ENCODE data around the gene BLOC1S6. TPM values are rescaled to one million over a fixed set of nuclear protein-coding genes. Genes with fewer than 3 reads are reported as not detected.

BLOC1S6 gene
- total and polyA plus RNA-seq, 8 donors, result 37.0 to 54.0 (median 50.2) TPM

- Histone ChIP-seq H3K27ac (peak overlapping the region; percentile 78 to 96), H3K4me1 (peaks cover 42 to 99% of the 10 kb centered on the region in 2 donors), H3K4me3 (no peak overlapping the region), H3K9me3 (no peaks in the 10 kb centered on the region), H3K36me3 (no peaks in the 10 kb centered on the region), H3K27me3 (no peaks in the 10 kb centered on the region)
- intact Hi-C loops (cut with DNase I), result no loop called here
- no peak for TF ChIP-seq CTCF (IDR thresholded peaks at IDR 0.05)
- ATAC-seq (peak; percentile 30), DNase-seq (no peak)
These were observed 53.4 kb downstream of the BLOC1S6 start for GRCh38 chr15:45640616-45641015.

- Histone ChIP-seq H3K9me3 (no peaks in the 10 kb centered on the region), H3K36me3 (no peaks in the 10 kb centered on the region), H3K27me3 (no peaks in the 10 kb centered on the region), H3K4me1 (peaks cover 42 to 99% of the 10 kb centered on the region in 2 donors), H3K4me3 (no peak overlapping the region), H3K27ac (peak overlapping the region; percentile 78 to 96)
- DNase-seq (peak in 1 of 4 donors; percentile 17), ATAC-seq (peak; percentile 70)
- peak in 1 of 2 donors; percentile 12 for TF ChIP-seq CTCF (IDR thresholded peaks at IDR 0.05)
- intact Hi-C loops (cut with DNase I), result no loop called here
These were observed 54.2 kb downstream of the BLOC1S6 start for GRCh38 chr15:45641374-45641781.

- Histone ChIP-seq H3K4me1 (peaks cover 37 to 99% of the 10 kb centered on the region in 2 donors), H3K36me3 (no peaks in the 10 kb centered on the region)
- ATAC-seq, result peak; percentile 21
These were observed 55.1 kb downstream of the BLOC1S6 start for GRCh38 chr15:45641999-45642932.

GRCh38 chr15:45644437-45644836 is 57.3 kb downstream of the BLOC1S6 start:
- ATAC-seq (no peak), DNase-seq (no peak)
- H3K9me3 ChIP-seq, result no peaks in the 10 kb centered on the region
- H3K4me1 ChIP-seq, result peaks cover 45 to 100% of the 10 kb centered on the region in 2 donors
- intact Hi-C loops (cut with DNase I), result no loop called here
- no peaks in the 10 kb centered on the region for H3K36me3 ChIP-seq
- H3K4me3 ChIP-seq, result no peak overlapping the region
- no peak for TF ChIP-seq CTCF (IDR thresholded peaks at IDR 0.05)
- H3K27me3 ChIP-seq, result no peaks in the 10 kb centered on the region
- peak overlapping the region; percentile 61 to 96 for H3K27ac ChIP-seq

More at GRCh38 chr15:45641999-45642932, 55.1 kb downstream of the BLOC1S6 start:
- Histone ChIP-seq H3K4me3 (no peak overlapping the region), H3K27me3 (no peaks in the 10 kb centered on the region), H3K9me3 (no peaks in the 10 kb centered on the region), H3K27ac (peak overlapping the region; percentile 78 to 96)
- no peak for TF ChIP-seq CTCF (IDR thresholded peaks at IDR 0.05)
- intact Hi-C loops (cut with DNase I), result no loop called here
- DNase-seq, result no peak
